ENCODE results near the gene NEK6.

DNA sequence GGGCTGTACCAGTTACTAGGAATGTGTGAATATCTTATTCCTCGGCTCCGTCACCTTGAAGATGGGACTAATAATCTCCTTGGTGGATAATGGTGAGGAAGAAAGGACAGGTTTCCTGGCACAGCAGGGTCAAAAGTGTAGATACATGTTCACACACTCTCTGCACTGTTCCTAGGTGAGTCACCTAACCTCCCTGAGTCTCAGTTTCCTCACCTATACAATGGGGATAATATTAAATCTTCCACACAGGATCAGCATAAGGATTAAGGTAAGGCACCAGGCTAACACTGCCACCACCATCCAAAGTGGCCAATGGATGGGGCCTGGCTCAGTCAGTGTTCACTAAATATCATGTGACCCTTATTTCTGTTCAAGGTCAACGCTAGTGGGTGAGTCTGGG, 90.6 kb downstream of the NEK6 start:
- TF ChIP-seq POLR2A (IDR thresholded peaks at IDR 0.05; ENCODE audit: low read length) (no peak), GATA1 (IDR thresholded peaks at IDR 0.05; ENCODE audit: low read depth, low read length) (no peak)
